ENCODE measurements around the gene UGT3A2.

Gene UGT3A2

GRCh38 chr5:36066540-36067210, at the start of gene UGT3A2:
Gene UGT3A2, minus strand, starts transcription at chr5:36066882. Its CDS starts 93 bp downstream, at chr5:36066789.
- DNase-seq, result no peak

GRCh38 chr5:36111238-36111637, 44.6 kb upstream of the UGT3A2 start:
- no peak for DNase-seq

- DNase-seq, result no peak
Observed at GRCh38 chr5:36108758-36109460, 42.2 kb upstream of the UGT3A2 start.

GRCh38 chr5:36105819-36106218, 39.1 kb upstream of the UGT3A2 start:
- DNase-seq, result no peak

- DNase-seq, result no peak
Observed at GRCh38 chr5:36099748-36100147, 33.1 kb upstream of the UGT3A2 start.

GRCh38 chr5:36096486-36096885, 29.8 kb upstream of the UGT3A2 start:
- no peak for DNase-seq

- DNase-seq, result peak; percentile 7
Observed at GRCh38 chr5:36089989-36090388, 23.3 kb upstream of the UGT3A2 start.

GRCh38 chr5:36079200-36079781, 12.6 kb upstream of the UGT3A2 start:
- DNase-seq, result peak; percentile 39

GRCh38 chr5:36078430-36078829, 11.7 kb upstream of the UGT3A2 start:
- no peak for DNase-seq

- no peak for DNase-seq
Observed at GRCh38 chr5:36073595-36074216, 7.0 kb upstream of the UGT3A2 start.

- no peak for DNase-seq
Observed at GRCh38 chr5:36070687-36071571, 4.2 kb upstream of the UGT3A2 start.

- no peak for DNase-seq
Observed at GRCh38 chr5:36068751-36069281, 2.1 kb upstream of the UGT3A2 start.

- no peak for DNase-seq
Observed at GRCh38 chr5:36066001-36066539, 612 bp downstream of the UGT3A2 start.

GRCh38 chr5:36060420-36060887, 6.2 kb downstream of the UGT3A2 start:
- no peak for DNase-seq

- no peak for DNase-seq
Observed at GRCh38 chr5:36059571-36060419, 6.9 kb downstream of the UGT3A2 start.

GRCh38 chr5:36058776-36059175, 7.9 kb downstream of the UGT3A2 start:
- DNase-seq, result no peak

GRCh38 chr5:36057386-36057785, 9.3 kb downstream of the UGT3A2 start:
- no peak for DNase-seq

GRCh38 chr5:36056422-36056821, 10.3 kb downstream of the UGT3A2 start:
- DNase-seq, result no peak

GRCh38 chr5:36055984-36056383, 10.7 kb downstream of the UGT3A2 start:
- no peak for DNase-seq

- no peak for DNase-seq
Observed at GRCh38 chr5:36054647-36055046, 12.0 kb downstream of the UGT3A2 start.

GRCh38 chr5:36052538-36052937, 14.1 kb downstream of the UGT3A2 start:
- no peak for DNase-seq
